Endothelial cell of umbilical vein (primary cell): Measurements from ENCODE around the gene LTBP1. TPM values are rescaled to one million over a fixed set of nuclear protein-coding genes. Genes with fewer than 3 reads are reported as not detected.

Experiments
- BruUV-seq: library from RNA; stranded (reverse); fragments of 400-500 nt; replicated peaks from 2 replicates; lab custom pipeline; 2021; lab: Mats Ljungman, UMichigan
- CTCF ChIA-PET: fragments of 300-600, 350-600 bp; sonication (Branson Sonifier 250); formaldehyde crosslinking; loops from one replicate; lab custom pipeline; 2021; ENCODE audit warnings: antibody characterized with exemption, inconsistent platforms; lab: Charles Lee
- POLR2A ChIA-PET: fragments of 300-600, 350-600 bp; sonication (Branson Sonifier 250); formaldehyde crosslinking; loops from one replicate; lab custom pipeline; 2021; ENCODE audit warnings: antibody characterized with exemption, inconsistent platforms; lab: Charles Lee
- DNase-seq: peaks from one replicate; pipeline ENCODE4 v3.0.0-alpha.2; 2011; ENCODE audit warnings: low read depth, low spot score
- FAIRE-seq: peaks from 2 replicates; lab custom pipeline; 2011; peaks lifted over from hg19 to GRCh38; lab: Jason Lieb, UNC
- H2AFZ ChIP-seq: 2 replicates; pipeline ENCODE4 v1.6.0; 2012; ENCODE audit warnings: low read depth, low read length, control low read depth, inconsistent platforms
- H3K27ac ChIP-seq: 2 replicates; pipeline ENCODE4 v1.5.1; 2011; ENCODE audit warnings: low read depth, mild to moderate bottlenecking, control low read depth, low read length, moderate library complexity; ENCODE audit not compliant: insufficient read depth
- H3K27me3 ChIP-seq, 2 experiments: 2 replicates each; pipeline versions ENCODE4 v1.6.0 to v1.6.1; 2011; ENCODE audit warnings: low read length in 2 of 2, mixed read lengths in 1 of 2; ENCODE audit not compliant: control insufficient read depth in 2 of 2, insufficient read depth in 2 of 2
- H3K36me3 ChIP-seq, 2 experiments: 2 replicates in 1 of 2; 3 replicates in 1 of 2; pipeline ENCODE4 v1.5.1; 2011; ENCODE audit warnings: low read length in 2 of 2, mild to moderate bottlenecking in 1 of 2, moderate library complexity in 1 of 2; ENCODE audit not compliant: control insufficient read depth in 2 of 2, insufficient read depth in 2 of 2; ENCODE audit errors: extremely low read depth in 1 of 2
- H3K4me1 ChIP-seq: 3 replicates; pipeline ENCODE4 v1.5.1; 2011; ENCODE audit warnings: mild to moderate bottlenecking, low read length; ENCODE audit not compliant: control insufficient read depth, insufficient read depth; ENCODE audit errors: extremely low read depth
- H3K4me2 ChIP-seq: 2 replicates; pipeline ENCODE4 v1.6.1; 2011; ENCODE audit warnings: low read length, control low read depth, mixed read lengths; ENCODE audit not compliant: insufficient read depth
- H3K4me3 ChIP-seq, 3 experiments: fragments of 200-600 bp in 1 of 3; sonication (generic), shearing (Covaris generic) in 1 of 3; replicated peaks in 1 of 3; 2 replicates each; pipeline ENCODE4 v1.5.1; 2011 to 2016; ENCODE audit warnings: control low read depth in 3 of 3, low read length in 3 of 3, mild to moderate bottlenecking in 2 of 3, inconsistent platforms in 1 of 3, low read depth in 1 of 3, moderate library complexity in 1 of 3; ENCODE audit not compliant: insufficient read depth in 1 of 3
- H3K79me2 ChIP-seq: 2 replicates; pipeline ENCODE4 v1.6.0; 2012; ENCODE audit warnings: low read length, inconsistent platforms; ENCODE audit not compliant: control insufficient read depth, insufficient read depth
- H3K9ac ChIP-seq: replicated peaks from 2 replicates; pipeline ENCODE3; 2011; ENCODE audit warnings: low read length, control low read depth; ENCODE audit not compliant: insufficient read depth; ENCODE audit errors: extremely low read depth
- H3K9me1 ChIP-seq: replicated peaks from 3 replicates; pipeline ENCODE4 v1.6.0; 2011; ENCODE audit warnings: mild to moderate bottlenecking, low read length; ENCODE audit not compliant: control insufficient read depth, insufficient read depth; ENCODE audit errors: extremely low read depth
- H3K9me3 ChIP-seq: replicated peaks from 2 replicates; pipeline ENCODE4 v1.5.1; 2012; ENCODE audit warnings: low read length, inconsistent platforms; ENCODE audit not compliant: control insufficient read depth, insufficient read depth
- H4K20me1 ChIP-seq: replicated peaks from 2 replicates; pipeline ENCODE3; 2011; ENCODE audit warnings: mild to moderate bottlenecking, low read length; ENCODE audit not compliant: control insufficient read depth, insufficient read depth; ENCODE audit errors: extremely low read depth
- CTCF ChIP-seq, 2 donors: IDR thresholded peaks; 1 replicate in 1 of 2; 2 replicates in 1 of 2; pipeline ENCODE4 v1.5.1; 2011; ENCODE audit warnings: low read length in 2 of 2, mild to moderate bottlenecking in 2 of 2, moderate library complexity in 2 of 2, control low read depth in 1 of 2, inconsistent platforms in 1 of 2, low read depth in 1 of 2; ENCODE audit not compliant: insufficient read depth in 1 of 2; ENCODE audit errors: extremely low read depth in 1 of 2
- EZH2 ChIP-seq: IDR thresholded peaks from 2 replicates; pipeline ENCODE4 v1.6.1; 2012; ENCODE audit warnings: borderline replicate concordance, low read depth, mild to moderate bottlenecking, moderate library complexity, low read length, inconsistent platforms; ENCODE audit not compliant: severe bottlenecking
- FOS ChIP-seq: IDR thresholded peaks from 2 replicates; pipeline ENCODE4 v1.6.1; 2011; ENCODE audit warnings: mild to moderate bottlenecking, low read length, moderate library complexity, borderline replicate concordance; ENCODE audit not compliant: insufficient read depth
- GATA2 ChIP-seq: IDR thresholded peaks from 2 replicates; pipeline ENCODE4 v1.7.0; 2011; ENCODE audit warnings: low read depth, mild to moderate bottlenecking, moderate library complexity, mixed read lengths, low read length; ENCODE audit not compliant: insufficient read length, insufficient read depth
- JUN ChIP-seq: IDR thresholded peaks from 2 replicates; pipeline ENCODE4 v1.6.1; 2011; ENCODE audit warnings: borderline replicate concordance, low read depth; ENCODE audit not compliant: insufficient read length, insufficient read depth
- MAX ChIP-seq: IDR thresholded peaks from 2 replicates; pipeline ENCODE4 v1.6.1; 2011; ENCODE audit not compliant: insufficient read depth, insufficient read length
- MYC ChIP-seq: IDR thresholded peaks from one replicate; pipeline ENCODE4 v1.6.1; 2011; ENCODE audit warnings: mild to moderate bottlenecking, low read depth, low read length
- POLR2AphosphoS5 ChIP-seq: IDR thresholded peaks from 2 replicates; pipeline ENCODE4 v1.6.1; 2012; ENCODE audit warnings: low read depth, mild to moderate bottlenecking, control low read depth, low read length, moderate library complexity; ENCODE audit not compliant: insufficient read depth
- dilution Hi-C: fragments of 300-500 bp; cut with MboI; formaldehyde crosslinking; loops from one replicate; pipeline ENCODE4 v1.15.0; 2019; ENCODE audit warnings: low sequenced_read_pairs; ENCODE audit not compliant: extremely low pct_ligation_motif_present
- intact Hi-C: fragments of 100-400 bp; cut with micrococcal nuclease; formaldehyde crosslinking; loops from one replicate; pipeline ENCODE4 v1.10.0; 2022
- polyA plus RNA-seq, 4 experiments: library from polyadenylated mRNA; depleted of rRNA in 3 of 4; stranded (reverse) in 3 of 4; unstranded in 1 of 4; fragments of >200 nt; gene quantifications; 2 replicates each; pipeline versions ENCODE4 v1.2.1 to v1.2.3, GENCODE V29; 2011 to 2012; ENCODE audit warnings: missing spikeins in 1 of 4
- total RNA-seq: library from RNA; stranded (reverse); gene quantifications from 2 replicates; pipeline ENCODE4 v1.2.3, GENCODE V29; 2021

The LTBP1 gene
- total and polyA plus RNA-seq, 2 donors (not counting 3 experiments of a cell fraction or from before 2014, with no cell fraction given), result 57.4 to 68.2 TPM

GRCh38 chr2:33177627-33178026 is 230.9 kb downstream of the LTBP1 start:
- DNase-seq, result no peak
- H3K4me3 ChIP-seq, result no peak overlapping the region
- ChIA-PET POLR2A (no interaction called here), CTCF (interaction anchor here (1.2 kb wide), 1 partner anchor 11 kb away, joined by 3 read pairs; no protein-coding TSS in a partner anchor)
- H4K20me1 ChIP-seq, result no peaks in the 10 kb centered on the region
- H3K79me2 ChIP-seq, result no peaks in the 10 kb centered on the region
- H3K9me3 ChIP-seq, result no peaks in the 10 kb centered on the region
- H2AFZ ChIP-seq, result no peak overlapping the region
- TF ChIP-seq EZH2 (no peak), MYC (no peak), CTCF (IDR thresholded peaks at IDR 0.05; ENCODE audit: extremely low read depth in 1 of 2, insufficient read depth in 1 of 2, low read depth in 1 of 2, low read length in 2 of 2) (no peak), MAX (no peak), FOS (no peak), JUN (no peak), POLR2AphosphoS5 (no peak), GATA2 (no peak)
- dilution Hi-C loops, result no loop called here
- no peaks in the 10 kb centered on the region for H3K9me1 ChIP-seq
- FAIRE-seq, result no peak
- H3K4me2 ChIP-seq, result no peak overlapping the region
- no peak overlapping the region for H3K9ac ChIP-seq
- H3K27me3 ChIP-seq, result no peaks in the 10 kb centered on the region
- no peak overlapping the region for H3K27ac ChIP-seq
- no TSS peak for BruUV-seq
- no peaks in the 10 kb centered on the region for H3K4me1 ChIP-seq
- H3K36me3 ChIP-seq, result no peaks in the 10 kb centered on the region
- intact Hi-C loops, result no loop called here
